GM12878 (cell line): ENCODE measurements around the gene ITGB3BP. TPM values are rescaled to one million over a fixed set of nuclear protein-coding genes. Genes with fewer than 3 reads are reported as not detected.

ENCODE experiments used
- ATAC-seq: fragments of 200-7000 bp; cut with Tn5 transposase; 3 replicates; pipeline ENCODE4 v1.9.1; 2020; ENCODE audit warnings: mild to moderate bottlenecking, moderate library complexity
- BruUV-seq: library from RNA; stranded (reverse); fragments of 400-500 nt; replicated peaks from 2 replicates; lab custom pipeline; 2021; lab: Mats Ljungman, UMichigan
- CTCF ChIA-PET: fragments of 300-600 bp; sonication (Branson Sonifier 250); formaldehyde crosslinking; extraction: SDS; loops from one replicate; lab custom pipeline; 2021; ENCODE audit warnings: inconsistent platforms; lab: Yijun Ruan, JAX
- POLR2A ChIA-PET: fragments of 350-600 bp; formaldehyde crosslinking; extraction: SDS; loops from one replicate; lab custom pipeline; 2021; ENCODE audit warnings: inconsistent platforms; lab: Charles Lee
- RAD21 ChIA-PET: fragments of 300-600 bp; sonication (Branson Sonifier 250); formaldehyde crosslinking; loops from one replicate; lab custom pipeline; 2023; ENCODE audit warnings: antibody characterized with exemption; ENCODE audit not compliant: unreplicated experiment; lab: Charles Lee
- SMC1A ChIA-PET: fragments of 300-600 bp; sonication (Branson Sonifier 250); formaldehyde crosslinking; loops from one replicate; lab custom pipeline; 2023; ENCODE audit not compliant: unreplicated experiment, uncharacterized antibody; lab: Charles Lee
- DNase-seq: peaks from one replicate; pipeline ENCODE4 v3.0.0-alpha.2; 2011; ENCODE audit warnings: low read depth, low spot score
- FAIRE-seq: peaks from 3 replicates; lab custom pipeline; 2011; peaks lifted over from hg19 to GRCh38; lab: Jason Lieb, UNC
- H2AFZ ChIP-seq: 2 replicates; pipeline ENCODE4 v1.6.0; 2011; ENCODE audit warnings: low read depth, low read length, control low read depth; ENCODE audit not compliant: control insufficient read depth
- H3K27ac ChIP-seq: 2 replicates; pipeline ENCODE4 v1.5.1; 2011; ENCODE audit warnings: control low read depth; ENCODE audit not compliant: control insufficient read depth, insufficient read depth
- H3K27me3 ChIP-seq, 2 experiments: replicated peaks in 1 of 2; 2 replicates each; pipeline versions ENCODE4 v1.6.0 to v1.6.1; 2011; ENCODE audit warnings: low read length in 1 of 2; ENCODE audit not compliant: control insufficient read depth in 2 of 2, insufficient read depth in 2 of 2
- H3K36me3 ChIP-seq, 2 experiments: 2 replicates each; pipeline ENCODE4 v1.5.1; 2011; ENCODE audit warnings: low read length in 1 of 2; ENCODE audit not compliant: control insufficient read depth in 2 of 2, insufficient read depth in 2 of 2
- H3K4me1 ChIP-seq: 2 replicates; pipeline ENCODE4 v1.6.1; 2011; ENCODE audit warnings: mild to moderate bottlenecking, low read length, moderate library complexity, mixed read lengths; ENCODE audit not compliant: control insufficient read depth, insufficient read depth
- H3K4me2 ChIP-seq: 2 replicates; pipeline ENCODE4 v1.6.0; 2011; ENCODE audit warnings: control low read depth; ENCODE audit not compliant: control insufficient read depth, insufficient read depth
- H3K4me3 ChIP-seq: fragments of 200-600 bp; sonication (generic); 2 replicates; pipeline ENCODE4 v1.5.1; 2016
- H3K79me2 ChIP-seq: 2 replicates; pipeline ENCODE4 v1.6.0; 2011; ENCODE audit warnings: low read length; ENCODE audit not compliant: control insufficient read depth, insufficient read depth
- H3K9ac ChIP-seq: 2 replicates; pipeline ENCODE4 v1.8.0; 2011; ENCODE audit warnings: low read length, control low read depth, mixed read lengths; ENCODE audit not compliant: control insufficient read depth, insufficient read depth
- H3K9me3 ChIP-seq: replicated peaks from 3 replicates; pipeline ENCODE4 v1.5.1; 2011; ENCODE audit warnings: mild to moderate bottlenecking, low read length; ENCODE audit not compliant: control insufficient read depth, insufficient read depth
- H4K20me1 ChIP-seq: 2 replicates; pipeline ENCODE4 v1.6.0; 2011; ENCODE audit not compliant: control insufficient read depth, insufficient read depth
- CREB1 ChIP-seq: IDR thresholded peaks from 2 replicates; pipeline ENCODE4 v1.6.1; 2012; ENCODE audit warnings: low read depth, mild to moderate bottlenecking, inconsistent platforms
- CREM ChIP-seq: IDR thresholded peaks from 2 replicates; pipeline ENCODE4 v1.6.1; 2014; ENCODE audit warnings: antibody characterized with exemption, low read depth
- EGR1 ChIP-seq, 2 experiments: IDR thresholded peaks; 1 replicate in 1 of 2; 2 replicates in 1 of 2; pipeline ENCODE4 v1.6.1; 2011 to 2012; ENCODE audit warnings: low read depth in 2 of 2, low read length in 2 of 2, borderline replicate concordance in 1 of 2, mild to moderate bottlenecking in 1 of 2, moderate library complexity in 1 of 2
- GATAD2B ChIP-seq: fragments of 450-650 bp; conservative IDR thresholded peaks from 2 replicates; pipeline ENCODE4 v1.6.1; 2017; ENCODE audit warnings: low read depth, mild to moderate bottlenecking, moderate library complexity
- HDAC2 ChIP-seq: fragments of 200-600 bp; sonication (generic); IDR thresholded peaks from 2 replicates; pipeline ENCODE4 v1.6.1; 2017
- HSF1 ChIP-seq: fragments of 150-350 bp; IDR thresholded peaks from 2 replicates; pipeline ENCODE4 v1.6.1; 2014; ENCODE audit warnings: mild to moderate bottlenecking, low read depth, low read length
- IKZF1 ChIP-seq: fragments of 450-650 bp; conservative IDR thresholded peaks from 2 replicates; pipeline ENCODE4 v1.6.1; 2017; ENCODE audit warnings: antibody characterized with exemption, mild to moderate bottlenecking
- KDM1A ChIP-seq: fragments of 200-600 bp; sonication (generic); IDR thresholded peaks from 2 replicates; pipeline ENCODE4 v1.6.1; 2016; ENCODE audit warnings: borderline replicate concordance
- NFXL1 ChIP-seq: fragments of 450-650 bp; IDR thresholded peaks from 2 replicates; pipeline ENCODE4 v1.6.1; 2017; ENCODE audit warnings: antibody characterized with exemption, mild to moderate bottlenecking, borderline replicate concordance
- POLR2AphosphoS5 ChIP-seq: IDR thresholded peaks from 2 replicates; pipeline ENCODE4 v1.6.1; 2011; ENCODE audit warnings: mild to moderate bottlenecking, low read length, inconsistent platforms
- RFX5 ChIP-seq: IDR thresholded peaks from 2 replicates; pipeline ENCODE4 v1.6.1; 2011; ENCODE audit warnings: low read depth, low read length, improper control_type of control experiment
- YBX1 ChIP-seq: fragments of 450-650 bp; IDR thresholded peaks from 2 replicates; pipeline ENCODE4 v1.6.1; 2016; ENCODE audit warnings: antibody characterized with exemption
- WGBS: methylation state at CpG from one replicate; pipeline ENCODE4 v1.1.6; 2016; ENCODE audit warnings: low lambda C conversion rate; ENCODE audit not compliant: insufficient replicate concordance, insufficient coverage; ENCODE audit errors: missing lambda C conversion rate; 5-methylcytosine and 5-hydroxymethylcytosine counted together
- in situ Hi-C: fragments of 300-500 bp; cut with MboI; formaldehyde crosslinking; loops from 9 replicates; pipeline ENCODE4 v1.14.3; 2018; ENCODE audit warnings: mixed read lengths
- intact Hi-C: fragments of 100-400 bp; cut with micrococcal nuclease; formaldehyde crosslinking; loops from one replicate; pipeline ENCODE4 v1.14.2; 2022; ENCODE audit not compliant: unreplicated experiment
- polyA plus RNA-seq, 11 experiments: library from polyadenylated mRNA; depleted of rRNA in 4 of 11; unstranded in 6 of 11; stranded (reverse) in 5 of 11; fragments of >200 nt; fragmentation: Nextera tagmentation in 4 of 11; fragmentation: Illumina TruSeq in 1 of 11; extraction: Ambion mirVana in 4 of 11; extraction: Trizol in 1 of 11; gene quantifications; 1 replicate in 1 of 11; 2 replicates in 10 of 11; pipeline versions ENCODE4 v1.2.1 to v1.2.3, GENCODE V29; 2011 to 2016; ENCODE audit warnings: inconsistent platforms in 2 of 11, missing spikeins in 2 of 11, low read depth in 1 of 11
- total RNA-seq, 4 experiments: library from RNA; depleted of rRNA in 3 of 4; stranded (reverse); fragments of >200 nt in 3 of 4; fragmentation: Illumina TruSeq in 1 of 4; extraction: Trizol in 1 of 4; gene quantifications; 2 replicates each; pipeline versions ENCODE4 v1.2.1 to v1.2.3, GENCODE V29; 2013 to 2021
- TF ChIP-seq, protein P1 (sequence below): fragments of 450-650 bp; IDR thresholded peaks from 2 replicates; pipeline ENCODE4 v1.6.1; 2017; ENCODE audit warnings: antibody characterized with exemption, mild to moderate bottlenecking, moderate library complexity

The ITGB3BP gene
- total and polyA plus RNA-seq, 10 of the 15 experiments (the other 5 are each of a cell fraction or from before 2014, with no cell fraction given): 39.2 to 86.2 (median 61.8) TPM

DNA sequence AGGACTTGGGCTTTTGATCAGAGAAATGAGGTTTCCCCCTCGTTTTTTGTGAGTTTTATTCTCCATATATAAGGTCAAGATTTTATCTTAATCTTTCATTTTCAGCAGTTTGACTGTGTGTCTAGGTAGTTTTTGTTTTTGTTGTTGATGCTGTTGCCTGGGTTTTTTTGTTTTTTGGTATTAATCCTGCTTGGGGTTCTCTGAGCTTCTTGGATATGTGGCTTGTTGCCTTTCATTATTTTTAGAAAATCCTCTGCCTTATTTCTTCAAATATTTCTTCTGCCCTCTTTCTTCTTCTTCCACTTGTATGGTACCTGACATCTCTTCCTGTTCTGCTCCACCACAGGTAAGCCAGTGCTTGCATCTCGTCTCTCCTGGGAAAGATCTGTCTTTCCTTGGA lies 25.3 kb upstream of the ITGB3BP start:
- DNase-seq: no peak
- ChIA-PET SMC1A (no interaction called here), RAD21 (interaction anchor here (1.0 kb wide), 1 partner anchor 9 kb away, joined by 3 read pairs; no protein-coding TSS in a partner anchor), POLR2A (no interaction called here), CTCF (interaction anchor here (2.4 to 3.9 kb wide), 2 partner anchors 9 to 10 kb away, joined by 7 to 18 read pairs; no protein-coding TSS in a partner anchor)
- Histone ChIP-seq H3K9ac (no peak overlapping the region), H3K4me2 (no peak overlapping the region), H3K4me1 (no peaks in the 10 kb centered on the region), H3K9me3 (no peaks in the 10 kb centered on the region), H3K79me2 (no peaks in the 10 kb centered on the region), H3K27me3 (no peaks in the 10 kb centered on the region), H2AFZ (no peak overlapping the region), H4K20me1 (no peaks in the 10 kb centered on the region), H3K27ac (no peak overlapping the region), H3K4me3 (no peak overlapping the region), H3K36me3 (no peaks in the 10 kb centered on the region)
- 46% methylated on average over 2 of the region's 2 CpGs for WGBS
- BruUV-seq: no TSS peak
- no peak for TF ChIP-seq HDAC2
- TF ChIP-seq, protein P1, sequence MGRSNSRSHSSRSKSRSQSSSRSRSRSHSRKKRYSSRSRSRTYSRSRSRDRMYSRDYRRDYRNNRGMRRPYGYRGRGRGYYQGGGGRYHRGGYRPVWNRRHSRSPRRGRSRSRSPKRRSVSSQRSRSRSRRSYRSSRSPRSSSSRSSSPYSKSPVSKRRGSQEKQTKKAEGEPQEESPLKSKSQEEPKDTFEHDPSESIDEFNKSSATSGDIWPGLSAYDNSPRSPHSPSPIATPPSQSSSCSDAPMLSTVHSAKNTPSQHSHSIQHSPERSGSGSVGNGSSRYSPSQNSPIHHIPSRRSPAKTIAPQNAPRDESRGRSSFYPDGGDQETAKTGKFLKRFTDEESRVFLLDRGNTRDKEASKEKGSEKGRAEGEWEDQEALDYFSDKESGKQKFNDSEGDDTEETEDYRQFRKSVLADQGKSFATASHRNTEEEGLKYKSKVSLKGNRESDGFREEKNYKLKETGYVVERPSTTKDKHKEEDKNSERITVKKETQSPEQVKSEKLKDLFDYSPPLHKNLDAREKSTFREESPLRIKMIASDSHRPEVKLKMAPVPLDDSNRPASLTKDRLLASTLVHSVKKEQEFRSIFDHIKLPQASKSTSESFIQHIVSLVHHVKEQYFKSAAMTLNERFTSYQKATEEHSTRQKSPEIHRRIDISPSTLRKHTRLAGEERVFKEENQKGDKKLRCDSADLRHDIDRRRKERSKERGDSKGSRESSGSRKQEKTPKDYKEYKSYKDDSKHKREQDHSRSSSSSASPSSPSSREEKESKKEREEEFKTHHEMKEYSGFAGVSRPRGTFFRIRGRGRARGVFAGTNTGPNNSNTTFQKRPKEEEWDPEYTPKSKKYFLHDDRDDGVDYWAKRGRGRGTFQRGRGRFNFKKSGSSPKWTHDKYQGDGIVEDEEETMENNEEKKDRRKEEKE: no peak
- no peak for TF ChIP-seq KDM1A
- TF ChIP-seq CREM: no peak
- TF ChIP-seq CREB1: no peak
- no peak for TF ChIP-seq POLR2AphosphoS5
- TF ChIP-seq HSF1: no peak
- no peak for TF ChIP-seq GATAD2B
- no peak for TF ChIP-seq IKZF1
- no peak for TF ChIP-seq NFXL1
- TF ChIP-seq EGR1 (IDR thresholded peaks at IDR 0.05; ENCODE audit: borderline replicate concordance in 1 of 2, low read depth in 2 of 2, low read length in 2 of 2): no peak
- TF ChIP-seq RFX5: no peak
- TF ChIP-seq YBX1: no peak
- intact Hi-C loops (no loop called here), in situ Hi-C loops (no loop called here)
- ATAC-seq: no peak
- no peak for FAIRE-seq
